Measurements from ENCODE around the gene HTR5A.

Gene HTR5A

GRCh38 chr7:155093596-155093995 is 23.5 kb downstream of the HTR5A start:
- no peak for DNase-seq

DNA sequence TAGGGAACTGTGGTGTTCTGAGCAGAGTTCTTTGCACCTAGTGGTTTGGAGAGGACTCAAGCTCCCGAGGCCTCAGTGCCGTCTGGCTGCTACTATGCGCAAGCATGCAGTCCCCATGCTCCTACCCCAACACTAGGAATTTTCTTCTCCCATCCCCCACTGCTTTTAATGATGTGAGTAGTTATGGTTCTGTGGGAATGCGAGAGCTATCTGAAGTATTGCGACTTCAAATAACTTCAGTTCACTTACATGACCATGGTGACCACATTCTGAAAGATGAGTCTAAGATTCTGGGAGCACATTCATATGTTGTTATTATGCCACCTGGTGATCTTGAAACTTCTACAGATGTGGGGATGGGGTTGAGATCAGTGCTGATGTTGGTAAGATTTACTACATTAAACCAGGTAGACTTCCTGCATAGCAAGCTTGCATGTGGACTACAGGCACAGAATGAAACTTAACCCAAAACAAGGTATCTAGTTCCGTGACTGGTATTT is 24.6 kb downstream of the HTR5A start:
- no peak for DNase-seq

- no peak for DNase-seq
Observed at GRCh38 chr7:155097338-155097737, 27.2 kb downstream of the HTR5A start.

DNA sequence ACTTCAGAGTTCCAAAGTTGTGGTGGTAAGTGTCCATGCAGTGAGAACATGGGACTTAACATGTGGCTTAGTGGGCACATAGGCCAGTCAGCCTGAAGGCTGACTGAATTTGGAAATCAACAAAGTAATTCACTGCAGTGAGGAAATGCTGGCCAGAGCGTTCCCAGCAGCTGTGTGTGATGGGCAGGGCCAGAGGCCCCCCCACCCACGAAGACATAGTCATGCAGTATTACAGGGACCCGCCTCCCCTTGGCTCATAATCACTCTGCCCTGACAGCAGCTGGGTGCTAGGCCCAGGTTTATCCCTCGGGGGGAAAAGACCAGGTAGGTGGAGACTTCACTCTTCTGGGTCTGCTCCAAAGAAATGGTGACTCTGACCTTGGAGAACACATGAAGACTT is 33.7 kb downstream of the HTR5A start:
- no peak for DNase-seq

DNA sequence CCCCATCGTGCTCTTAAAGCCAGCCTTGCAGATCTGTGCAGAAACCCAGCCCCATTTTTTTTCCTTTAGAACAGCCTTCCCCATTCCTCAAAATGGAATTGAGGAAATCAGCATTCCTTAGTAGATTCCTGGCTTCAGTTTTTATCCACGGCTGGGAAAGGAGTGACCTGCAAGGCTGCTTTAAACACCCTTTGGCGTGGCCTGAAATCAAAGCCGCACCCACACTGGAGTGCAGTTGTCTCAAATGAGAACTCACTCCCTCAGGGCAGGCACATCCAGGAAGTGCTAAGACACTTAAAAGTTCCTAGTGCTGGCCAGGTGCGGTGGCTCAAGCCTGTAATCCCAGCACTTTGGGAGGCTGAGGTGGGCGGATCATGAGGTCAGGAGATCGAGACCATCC is 34.8 kb downstream of the HTR5A start:
- DNase-seq, result no peak

- DNase-seq, result no peak
Observed at GRCh38 chr7:155106356-155106755, 36.2 kb downstream of the HTR5A start.

GRCh38 chr7:155107126-155107525 is 37.0 kb downstream of the HTR5A start:
- no peak for DNase-seq

DNA sequence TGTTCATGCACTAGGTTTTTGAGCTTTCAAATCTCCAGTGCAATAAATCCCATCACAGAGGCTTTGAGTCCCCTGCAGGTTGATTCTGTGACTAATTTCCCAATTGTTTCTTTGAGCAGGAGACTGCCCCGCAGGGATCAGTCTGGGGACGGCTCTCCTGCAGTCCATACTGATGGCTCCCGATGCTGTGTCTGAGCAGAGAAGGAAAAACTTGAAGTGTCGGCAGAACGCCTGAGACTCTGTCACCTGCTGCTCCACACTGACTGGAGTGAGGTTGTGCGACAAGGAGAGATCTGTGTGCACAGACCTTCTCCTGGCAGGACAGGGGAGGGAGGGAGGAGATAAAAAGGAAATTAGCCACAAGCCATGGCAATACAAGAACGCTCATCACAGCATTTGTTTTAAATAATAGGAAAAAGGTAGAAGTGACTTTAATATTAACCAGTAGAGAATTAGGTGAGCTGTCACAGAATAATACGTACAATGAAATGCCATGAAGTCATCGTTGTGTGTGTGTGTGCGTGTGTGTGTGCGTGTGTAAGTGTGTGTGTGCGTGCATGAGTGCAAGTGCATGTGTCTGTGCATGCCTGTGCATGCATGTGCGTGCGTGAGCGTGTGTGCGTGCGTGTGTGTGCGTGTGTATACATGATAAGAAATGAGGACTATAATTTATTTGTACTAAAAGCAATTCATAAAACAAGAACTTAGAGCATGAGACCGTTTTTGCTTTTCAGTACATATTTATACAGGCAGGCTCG is 38.2 kb downstream of the HTR5A start:
- DNase-seq, result no peak

DNA sequence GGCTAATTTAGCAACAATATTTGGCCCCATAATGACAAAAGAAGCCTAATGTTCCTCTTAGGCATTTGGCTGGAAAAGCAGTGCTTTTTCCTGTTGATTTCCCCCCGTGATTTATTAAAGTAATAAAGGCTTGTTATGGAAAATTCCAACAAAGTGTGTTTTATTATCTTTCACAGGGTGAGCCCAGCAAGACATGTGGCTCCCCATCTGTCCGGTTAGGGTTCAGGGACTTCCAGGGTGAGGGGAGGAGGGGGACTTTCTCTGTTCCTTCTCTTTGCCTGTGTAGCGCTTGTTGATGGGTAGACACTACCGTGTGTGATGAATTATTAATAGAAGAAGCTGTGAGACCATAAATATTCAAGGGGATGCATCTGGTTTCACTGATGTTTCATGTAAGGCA is 39.0 kb downstream of the HTR5A start:
- no peak for DNase-seq

- DNase-seq, result no peak
Observed at GRCh38 chr7:155115288-155115687, 45.2 kb downstream of the HTR5A start.

DNA sequence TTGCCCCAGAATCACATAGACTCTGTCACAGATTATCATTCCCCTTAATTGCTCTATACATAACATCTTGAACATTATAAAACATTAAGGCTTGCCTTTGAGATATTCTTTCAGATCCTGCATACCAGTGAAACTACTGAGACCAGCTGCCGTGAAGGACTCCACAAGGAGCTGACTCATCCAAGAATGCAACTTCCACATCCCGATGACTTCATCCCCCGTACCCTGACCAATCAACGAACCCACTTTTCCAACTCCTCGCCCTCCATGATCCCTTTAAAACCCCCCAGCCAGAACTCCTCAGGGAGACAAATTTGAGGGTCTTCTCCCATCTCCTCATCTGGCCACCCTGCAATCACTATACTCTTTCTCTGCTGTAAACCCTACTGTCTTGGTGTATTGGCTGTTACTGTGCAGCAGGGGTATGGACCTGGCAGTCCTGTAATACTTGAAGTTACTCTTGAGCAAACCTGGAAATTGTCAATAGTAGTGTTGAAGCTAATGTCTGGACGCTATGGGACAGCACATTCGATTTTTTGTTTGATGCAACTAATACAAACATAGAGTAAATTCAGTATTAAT is 49.8 kb downstream of the HTR5A start:
- no peak for DNase-seq

DNA sequence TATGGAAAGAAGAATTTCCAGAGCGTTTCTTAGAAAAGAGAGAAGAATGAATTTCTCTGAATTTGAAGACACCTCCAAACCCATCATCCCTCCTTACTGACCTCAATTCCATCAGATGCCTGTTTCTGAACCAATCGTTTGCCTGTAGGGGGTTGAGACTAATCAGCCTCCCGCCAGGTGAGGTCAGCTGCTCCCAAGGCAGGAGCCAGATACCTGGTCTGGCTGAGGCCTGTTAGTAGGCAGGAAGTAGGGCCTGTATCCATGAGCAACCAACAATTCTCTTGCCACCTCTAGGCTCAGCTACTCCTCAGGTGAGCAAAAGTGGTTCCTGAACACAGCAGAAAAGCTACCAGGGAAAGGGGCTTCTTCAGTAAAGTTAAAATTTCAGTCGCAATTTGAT is 50.3 kb downstream of the HTR5A start:
- DNase-seq, result no peak

DNA sequence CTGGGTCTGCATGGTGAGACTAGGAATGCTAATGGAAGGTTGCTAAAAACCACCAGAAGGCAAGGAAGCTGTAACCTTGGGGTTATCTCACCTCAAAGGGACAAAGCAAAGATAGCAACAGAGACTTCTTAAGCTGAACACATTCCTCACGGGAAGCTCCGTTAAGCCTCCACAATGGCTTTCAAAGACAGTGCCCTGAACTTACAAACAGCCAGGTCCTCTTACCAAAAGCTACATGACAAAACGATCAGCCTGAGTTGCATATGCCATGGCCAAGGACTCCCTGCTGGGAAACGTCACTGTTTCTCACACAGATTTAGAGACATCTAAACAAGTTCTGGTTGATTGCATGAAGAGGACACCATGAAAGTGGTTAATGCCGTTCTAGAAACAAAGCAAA is 52.7 kb downstream of the HTR5A start:
- no peak for DNase-seq

GRCh38 chr7:155123413-155123812 is 53.3 kb downstream of the HTR5A start:
- no peak for DNase-seq

- no peak for DNase-seq
Observed at GRCh38 chr7:155124706-155125105, 54.6 kb downstream of the HTR5A start.

DNA sequence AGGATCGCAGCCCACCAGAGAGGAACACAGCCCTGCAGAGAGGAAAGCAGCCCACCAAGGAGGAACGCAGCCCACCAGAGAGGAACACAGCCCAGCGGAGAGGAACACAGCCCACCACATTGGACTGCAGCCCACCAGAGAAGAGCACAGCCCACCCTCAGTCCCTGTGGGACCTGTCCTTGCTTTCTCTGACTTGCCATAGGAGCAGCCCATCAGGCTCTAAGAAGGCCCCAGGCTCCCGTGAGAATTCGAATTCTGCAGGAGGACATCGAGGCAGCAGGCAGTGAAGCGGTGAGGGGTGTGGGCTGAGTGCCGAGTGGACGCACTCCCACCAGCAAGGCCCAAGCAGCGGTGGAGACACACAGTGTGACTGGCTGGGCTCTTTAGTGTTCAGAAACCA is 59.1 kb downstream of the HTR5A start:
- no peak for DNase-seq

- no peak for DNase-seq
Observed at GRCh38 chr7:155129789-155130188, 59.7 kb downstream of the HTR5A start.

DNA sequence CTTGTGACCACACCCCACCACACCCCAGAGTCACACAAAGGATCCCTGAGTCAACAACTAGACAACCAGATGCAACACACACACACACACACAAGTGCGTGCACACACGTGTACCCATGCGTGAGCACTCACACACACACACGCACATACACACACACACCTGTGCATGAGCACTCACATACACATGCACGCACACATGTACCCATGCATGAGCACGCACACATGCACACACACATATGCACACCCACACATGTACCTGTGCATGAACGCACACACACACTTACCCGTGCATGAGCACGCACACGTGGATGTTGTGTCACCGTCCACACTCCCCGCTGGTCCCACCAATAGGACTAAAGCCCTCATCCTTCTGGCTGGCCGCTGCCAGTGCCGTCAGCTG is 60.4 kb downstream of the HTR5A start:
- DNase-seq, result no peak

DNA sequence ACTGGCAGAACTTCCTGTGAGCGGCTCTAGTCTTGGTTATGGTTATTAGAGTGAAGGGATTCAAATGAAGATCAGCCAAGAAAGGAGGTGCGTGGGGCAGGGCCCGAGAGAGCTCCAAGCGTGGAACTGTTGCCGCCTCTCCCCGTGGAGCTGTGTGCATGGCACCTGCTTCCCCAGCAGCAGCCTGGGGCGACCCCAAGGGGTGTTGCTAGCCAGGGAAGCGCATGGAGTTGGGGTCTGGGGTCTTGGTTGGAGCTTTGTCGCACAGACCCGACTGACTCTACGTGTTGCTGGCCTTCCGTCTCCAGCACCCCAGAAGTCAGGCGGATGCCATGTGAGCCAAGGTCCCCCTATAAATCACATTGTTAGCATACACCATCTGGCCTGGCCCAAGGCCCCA is 61.0 kb downstream of the HTR5A start:
- DNase-seq, result no peak

GRCh38 chr7:155132431-155132830 is 62.3 kb downstream of the HTR5A start:
- DNase-seq, result no peak

- no peak for DNase-seq
Observed at GRCh38 chr7:155136619-155137243, 66.6 kb downstream of the HTR5A start.

Measured in hematopoietic multipotent progenitor cell treated with erythropoietin and hydrocortisone succinate and interleukin-3 and kit ligand, for 6 days (in vitro differentiated cells).